D721Med (cell line): ENCODE data around the gene DNA2.

Experiments used
- DNase-seq: peaks from one replicate; pipeline ENCODE4 v3.0.0; 2011; ENCODE audit warnings: low spot score; ENCODE audit not compliant: insufficient read length
- FAIRE-seq: peaks from 2 replicates; lab custom pipeline; 2011; peaks lifted over from hg19 to GRCh38; lab: Jason Lieb, UNC
- CTCF ChIP-seq: IDR thresholded peaks from 2 replicates; pipeline ENCODE4 v1.5.1; 2012; ENCODE audit warnings: mild to moderate bottlenecking, control low read depth; ENCODE audit not compliant: insufficient read depth; ENCODE audit errors: missing control alignments

DNA2 gene

GRCh38 chr10:68502846-68503245 lies 31.1 kb upstream of the DNA2 start:
- no peak for TF ChIP-seq CTCF
- FAIRE-seq (no peak), DNase-seq (no peak)

- TF ChIP-seq CTCF = no peak
- DNase-seq = no peak
- no peak for FAIRE-seq
Measured at GRCh38 chr10:68501691-68502090, 29.9 kb upstream of the DNA2 start.

- FAIRE-seq (no peak), DNase-seq (no peak)
- no peak for TF ChIP-seq CTCF
Measured at GRCh38 chr10:68499544-68499943, 27.8 kb upstream of the DNA2 start.

- no peak for FAIRE-seq
Measured at GRCh38 chr10:68496072-68496471, 24.3 kb upstream of the DNA2 start.

GRCh38 chr10:68492118-68492517 lies 20.3 kb upstream of the DNA2 start:
- FAIRE-seq (no peak), DNase-seq (no peak)
- TF ChIP-seq CTCF = no peak

More at GRCh38 chr10:68496072-68496471, 24.3 kb upstream of the DNA2 start:
- no peak for DNase-seq
- no peak for TF ChIP-seq CTCF

- no peak for FAIRE-seq
- TF ChIP-seq CTCF = no peak
Measured at GRCh38 chr10:68489919-68490318, 18.1 kb upstream of the DNA2 start.

GRCh38 chr10:68474021-68474420 lies 2.2 kb upstream of the DNA2 start:
- FAIRE-seq (no peak), DNase-seq (no peak)
- TF ChIP-seq CTCF = no peak

More at GRCh38 chr10:68489919-68490318, 18.1 kb upstream of the DNA2 start:
- DNase-seq = no peak
